Lower leg skin (tissue), 3 donors: ENCODE data around the gene INTS11.

ENCODE experiments used
- POLR2A ChIP-seq, 2 donors: fragments of 450-650 bp; IDR thresholded peaks; one replicate each; pipeline ENCODE4 v1.6.1; 2016 to 2017; ENCODE audit warnings: antibody characterized with exemption in 2 of 2, mild to moderate bottlenecking in 1 of 2, moderate library complexity in 1 of 2
- TF ChIP-seq, protein P1 (sequence below), 3 donors: fragments of 450-650 bp; IDR thresholded peaks; one replicate each; pipeline ENCODE4 v1.5.1; 2016; ENCODE audit warnings: antibody characterized with exemption in 3 of 3, mild to moderate bottlenecking in 3 of 3, moderate library complexity in 2 of 3

DNA sequence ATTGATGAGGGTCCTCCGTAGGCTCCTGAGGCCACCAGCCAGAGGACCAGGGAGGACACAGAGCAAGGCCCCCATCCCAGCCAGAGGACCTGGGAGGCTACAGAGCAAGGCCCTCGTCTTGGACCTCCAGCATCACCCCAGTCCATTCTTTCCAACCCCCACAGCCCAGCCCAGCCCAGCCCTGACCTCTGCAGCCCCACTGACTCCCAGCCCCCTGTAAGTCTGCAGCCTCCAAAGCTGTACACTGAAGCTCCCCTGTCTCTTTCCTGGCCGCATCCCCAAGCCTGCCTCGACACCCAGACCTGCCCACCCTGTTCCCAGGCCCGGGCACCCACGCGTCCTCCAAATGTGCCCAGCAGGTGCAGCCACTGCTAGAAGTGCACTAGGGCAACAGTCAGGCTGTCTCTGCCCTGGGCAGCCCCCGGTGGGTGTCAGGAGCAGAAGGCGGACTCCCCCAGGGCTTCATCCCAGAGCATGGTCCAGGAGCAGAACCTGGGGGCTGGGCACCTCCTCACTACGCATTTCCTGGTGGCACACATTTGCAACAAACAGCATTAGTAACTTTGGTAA, 22.7 kb upstream of the INTS11 start:
- TF ChIP-seq POLR2A (IDR thresholded peaks at IDR 0.05), result no peak
- TF ChIP-seq, protein P1, sequence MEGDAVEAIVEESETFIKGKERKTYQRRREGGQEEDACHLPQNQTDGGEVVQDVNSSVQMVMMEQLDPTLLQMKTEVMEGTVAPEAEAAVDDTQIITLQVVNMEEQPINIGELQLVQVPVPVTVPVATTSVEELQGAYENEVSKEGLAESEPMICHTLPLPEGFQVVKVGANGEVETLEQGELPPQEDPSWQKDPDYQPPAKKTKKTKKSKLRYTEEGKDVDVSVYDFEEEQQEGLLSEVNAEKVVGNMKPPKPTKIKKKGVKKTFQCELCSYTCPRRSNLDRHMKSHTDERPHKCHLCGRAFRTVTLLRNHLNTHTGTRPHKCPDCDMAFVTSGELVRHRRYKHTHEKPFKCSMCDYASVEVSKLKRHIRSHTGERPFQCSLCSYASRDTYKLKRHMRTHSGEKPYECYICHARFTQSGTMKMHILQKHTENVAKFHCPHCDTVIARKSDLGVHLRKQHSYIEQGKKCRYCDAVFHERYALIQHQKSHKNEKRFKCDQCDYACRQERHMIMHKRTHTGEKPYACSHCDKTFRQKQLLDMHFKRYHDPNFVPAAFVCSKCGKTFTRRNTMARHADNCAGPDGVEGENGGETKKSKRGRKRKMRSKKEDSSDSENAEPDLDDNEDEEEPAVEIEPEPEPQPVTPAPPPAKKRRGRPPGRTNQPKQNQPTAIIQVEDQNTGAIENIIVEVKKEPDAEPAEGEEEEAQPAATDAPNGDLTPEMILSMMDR (IDR thresholded peaks at IDR 0.05), result no peak
